CD4-positive, alpha-beta T cell (primary cell): ENCODE results near the gene FCRL5. TPM values are rescaled to one million over a fixed set of nuclear protein-coding genes. Genes with fewer than 3 reads are reported as not detected.
A peak's percentile ranks its signal among the peaks of the same experiment; 100 is the strongest.

Experiments
- ATAC-seq: fragments of 200-7000 bp; cut with Tn5 transposase; one replicate; pipeline ENCODE4 v1.10.0; 2022; ENCODE audit warnings: mild to moderate bottlenecking; ENCODE audit not compliant: poor library complexity
- CTCF ChIA-PET: fragments of 350-600 bp; sonication (Branson Sonifier 250); formaldehyde crosslinking; loops from one replicate; lab custom pipeline; 2021; ENCODE audit warnings: antibody characterized with exemption, inconsistent platforms; lab: Charles Lee
- POLR2A ChIA-PET: fragments of 350-600 bp; sonication (Branson Sonifier 250); formaldehyde crosslinking; loops from one replicate; lab custom pipeline; 2021; ENCODE audit warnings: antibody characterized with exemption, inconsistent platforms; lab: Charles Lee
- DNase-seq, 14 experiments: peaks; one replicate each; pipeline ENCODE4 v3.0.0-alpha.2; 2013 to 2020; ENCODE audit warnings: mixed read lengths in 2 of 14
- H3K27ac ChIP-seq, 2 donors: one replicate each; pipeline versions ENCODE4 v1.5.1 to v1.7.0; 2013; ENCODE audit warnings: low read length in 2 of 2, low read depth in 1 of 2, mild to moderate bottlenecking in 1 of 2
- H3K27me3 ChIP-seq, 2 experiments: 1 replicate in 1 of 2; 2 replicates in 1 of 2; pipeline versions ENCODE4 v1.6.1 to v1.7.0; 2013; ENCODE audit warnings: low read length in 2 of 2, control low read depth in 1 of 2, mild to moderate bottlenecking in 1 of 2, moderate library complexity in 1 of 2; ENCODE audit not compliant: insufficient read depth in 2 of 2, control insufficient read depth in 1 of 2
- H3K36me3 ChIP-seq: one replicate; pipeline ENCODE4 v1.6.1; 2013; ENCODE audit warnings: low read length, control low read depth; ENCODE audit not compliant: insufficient read depth
- H3K4me1 ChIP-seq: one replicate; pipeline ENCODE4 v1.6.1; 2013; ENCODE audit warnings: low read length, control low read depth; ENCODE audit not compliant: insufficient read depth
- H3K4me3 ChIP-seq: one replicate; pipeline ENCODE4 v1.5.1; 2013; ENCODE audit warnings: mild to moderate bottlenecking, low read length, moderate library complexity
- H3K9me3 ChIP-seq, 2 experiments: 1 replicate in 1 of 2; 2 replicates in 1 of 2; pipeline versions ENCODE4 v1.6.1 to v1.7.0; 2013; ENCODE audit warnings: low read length in 2 of 2, mild to moderate bottlenecking in 2 of 2, control low read depth in 1 of 2, moderate library complexity in 1 of 2; ENCODE audit not compliant: control insufficient read depth in 1 of 2, insufficient read depth in 1 of 2
- H3K27ac Mint-ChIP-seq: one replicate; pipeline ENCODE4 v1.8.0; 2020; ENCODE audit warnings: mixed read lengths
- H3K27me3 Mint-ChIP-seq: one replicate; pipeline ENCODE4 v1.8.0; 2021; ENCODE audit warnings: mixed read lengths
- H3K36me3 Mint-ChIP-seq: one replicate; pipeline ENCODE4 v1.8.0; 2021; ENCODE audit warnings: low read depth, mixed read lengths
- H3K4me1 Mint-ChIP-seq: one replicate; pipeline ENCODE4 v1.8.0; 2021; ENCODE audit warnings: low read depth, mixed read lengths
- H3K4me3 Mint-ChIP-seq: one replicate; pipeline ENCODE4 v1.8.0; 2020; ENCODE audit warnings: mild to moderate bottlenecking, mixed read lengths
- H3K9me3 Mint-ChIP-seq: one replicate; pipeline ENCODE4 v1.8.0; 2020; ENCODE audit warnings: mixed read lengths
- intact Hi-C, 2 experiments: fragments of 100-400 bp; cut with DNase I in 1 of 2; cut with micrococcal nuclease in 1 of 2; formaldehyde crosslinking; loops; one replicate each; pipeline versions ENCODE4 v1.15.1 to v1.9.0; 2023 to 2025; cut with DNase I, micrococcal nuclease
- total RNA-seq, 174 experiments: library from RNA in 2 of 174; stranded (reverse) in 2 of 174; gene quantifications; one replicate each; pipeline ENCODE4 v1.2.3 and lab custom pipeline; 2021 to 2026
- TF ChIP-seq, protein P1 (sequence below): fragments of 200-600 bp; IDR thresholded peaks from one replicate; pipeline ENCODE4 v1.8.0; 2022; ENCODE audit warnings: antibody characterized with exemption, mild to moderate bottlenecking

FCRL5 gene
- total RNA-seq, 2 experiments from 2014 or later = not detected

DNA sequence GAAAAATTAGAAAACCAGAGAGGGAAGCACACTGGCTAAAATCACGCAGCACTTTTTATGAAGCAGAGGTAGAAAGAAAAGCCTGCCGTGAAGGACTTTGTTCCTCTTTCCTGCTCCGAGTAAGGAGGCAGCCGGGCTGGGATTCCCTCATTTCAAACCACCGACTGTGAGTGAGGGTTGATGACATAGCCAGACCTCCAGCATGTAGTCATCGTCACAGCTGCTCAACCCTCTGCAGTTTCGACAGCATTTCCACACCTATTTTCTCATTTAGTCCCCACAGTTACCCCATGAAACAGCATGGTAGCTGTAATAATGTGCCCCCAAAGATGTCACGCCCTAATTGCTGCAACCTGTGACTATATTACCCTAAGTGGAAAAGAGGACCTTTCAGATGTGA, 35.3 kb downstream of the FCRL5 start:
- H3K4me1 Mint-ChIP-seq = no peaks in the 10 kb centered on the region
- H3K27ac Mint-ChIP-seq = no peak overlapping the region
- Histone ChIP-seq H3K9me3 (no peaks in the 10 kb centered on the region), H3K36me3 (no peaks in the 10 kb centered on the region), H3K4me1 (no peaks in the 10 kb centered on the region), H3K27ac (no peak overlapping the region), H3K4me3 (no peak overlapping the region), H3K27me3 (no peaks in the 10 kb centered on the region)
- ATAC-seq (no peak), DNase-seq (peak in 2 of 14 experiments; percentile 19 to 23)
- no peaks in the 10 kb centered on the region for H3K9me3 Mint-ChIP-seq
- TF ChIP-seq, protein P1, sequence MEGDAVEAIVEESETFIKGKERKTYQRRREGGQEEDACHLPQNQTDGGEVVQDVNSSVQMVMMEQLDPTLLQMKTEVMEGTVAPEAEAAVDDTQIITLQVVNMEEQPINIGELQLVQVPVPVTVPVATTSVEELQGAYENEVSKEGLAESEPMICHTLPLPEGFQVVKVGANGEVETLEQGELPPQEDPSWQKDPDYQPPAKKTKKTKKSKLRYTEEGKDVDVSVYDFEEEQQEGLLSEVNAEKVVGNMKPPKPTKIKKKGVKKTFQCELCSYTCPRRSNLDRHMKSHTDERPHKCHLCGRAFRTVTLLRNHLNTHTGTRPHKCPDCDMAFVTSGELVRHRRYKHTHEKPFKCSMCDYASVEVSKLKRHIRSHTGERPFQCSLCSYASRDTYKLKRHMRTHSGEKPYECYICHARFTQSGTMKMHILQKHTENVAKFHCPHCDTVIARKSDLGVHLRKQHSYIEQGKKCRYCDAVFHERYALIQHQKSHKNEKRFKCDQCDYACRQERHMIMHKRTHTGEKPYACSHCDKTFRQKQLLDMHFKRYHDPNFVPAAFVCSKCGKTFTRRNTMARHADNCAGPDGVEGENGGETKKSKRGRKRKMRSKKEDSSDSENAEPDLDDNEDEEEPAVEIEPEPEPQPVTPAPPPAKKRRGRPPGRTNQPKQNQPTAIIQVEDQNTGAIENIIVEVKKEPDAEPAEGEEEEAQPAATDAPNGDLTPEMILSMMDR = no peak
- ChIA-PET POLR2A (no interaction called here), CTCF (no interaction called here)
- no peaks in the 10 kb centered on the region for H3K27me3 Mint-ChIP-seq
- no peaks in the 10 kb centered on the region for H3K36me3 Mint-ChIP-seq
- intact Hi-C loops = no loop called here
- no peak overlapping the region for H3K4me3 Mint-ChIP-seq

DNA sequence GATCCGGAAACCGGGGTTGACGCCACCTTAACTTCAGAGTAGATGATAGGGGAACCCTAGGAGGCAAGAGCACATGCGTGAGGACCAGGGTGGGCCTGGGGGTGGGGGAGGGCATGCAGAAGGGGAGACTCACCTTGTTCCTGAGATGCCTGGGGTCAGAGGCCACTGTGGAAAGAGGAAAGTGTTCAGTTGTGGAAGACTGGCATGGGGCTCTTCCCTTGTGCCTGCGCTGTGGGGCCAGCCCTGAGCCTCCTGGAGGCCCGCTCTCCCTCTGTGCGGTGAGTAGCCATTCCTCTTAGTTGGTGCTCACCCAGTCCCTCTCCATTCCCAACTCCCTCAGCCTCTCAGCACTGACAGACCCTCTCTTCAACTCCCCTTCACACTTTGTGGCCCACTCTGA, 36.6 kb downstream of the FCRL5 start:
- no peaks in the 10 kb centered on the region for H3K36me3 Mint-ChIP-seq
- no peaks in the 10 kb centered on the region for H3K36me3 ChIP-seq
- TF ChIP-seq, protein P1 = no peak
- H3K4me3 Mint-ChIP-seq = no peak overlapping the region
- H3K4me1 ChIP-seq = no peaks in the 10 kb centered on the region
- H3K9me3 Mint-ChIP-seq = no peaks in the 10 kb centered on the region
- DNase-seq (no peak), ATAC-seq (no peak)
- ChIA-PET POLR2A (no interaction called here), CTCF (no interaction called here)
- H3K9me3 ChIP-seq = no peaks in the 10 kb centered on the region
- no peak overlapping the region for H3K27ac Mint-ChIP-seq
- H3K27ac ChIP-seq = no peak overlapping the region
- no peaks in the 10 kb centered on the region for H3K4me1 Mint-ChIP-seq
- H3K27me3 ChIP-seq = no peaks in the 10 kb centered on the region
- no peak overlapping the region for H3K4me3 ChIP-seq
- intact Hi-C loops = no loop called here
- H3K27me3 Mint-ChIP-seq = no peaks in the 10 kb centered on the region

DNA sequence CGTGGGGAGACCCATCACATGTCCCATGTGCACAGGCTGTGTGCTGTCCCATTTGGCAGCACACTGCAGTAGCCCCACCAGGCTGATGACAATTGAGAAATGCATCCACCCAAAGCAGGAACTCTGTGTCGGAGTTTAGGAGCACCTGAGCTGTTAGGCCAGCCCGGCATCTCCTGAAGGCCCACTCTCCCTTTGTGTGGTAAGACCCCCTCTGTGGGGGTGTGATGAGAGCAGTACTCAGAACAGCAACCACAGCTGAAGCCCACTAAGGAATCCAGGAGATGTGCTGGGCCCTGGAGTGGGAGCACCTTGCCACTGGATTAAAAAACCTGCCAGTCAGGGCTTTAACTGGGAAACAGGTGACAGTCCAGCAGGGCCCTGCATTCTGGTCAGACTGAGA, 37.2 kb downstream of the FCRL5 start:
- POLR2A ChIA-PET = no interaction called here
- TF ChIP-seq, protein P1 = no peak

More for the DNA sequence above, 37.2 kb downstream of the FCRL5 start:
- Mint-ChIP-seq H3K9me3 (no peaks in the 10 kb centered on the region), H3K27ac (no peak overlapping the region), H3K36me3 (no peaks in the 10 kb centered on the region), H3K4me3 (no peak overlapping the region), H3K4me1 (no peaks in the 10 kb centered on the region), H3K27me3 (no peaks in the 10 kb centered on the region)
- Histone ChIP-seq H3K4me1 (no peaks in the 10 kb centered on the region), H3K27me3 (no peaks in the 10 kb centered on the region), H3K27ac (no peak overlapping the region), H3K9me3 (no peaks in the 10 kb centered on the region), H3K4me3 (no peak overlapping the region), H3K36me3 (no peaks in the 10 kb centered on the region)
- DNase-seq = no peak
- CTCF ChIA-PET = no interaction called here
- intact Hi-C loops = no loop called here
- no peak for ATAC-seq
